Brain microvascular endothelial cell (primary cell): ENCODE measurements around the gene CTNNA3.

Source experiments
- DNase-seq: peaks from one replicate; pipeline ENCODE4 v3.0.0-alpha.2; 2020
- H3K27ac ChIP-seq: fragments of 250-450 bp; sonication (Bioruptor Pico); 2 replicates; pipeline ENCODE4 v1.5.1; 2020; ENCODE audit warnings: mild to moderate bottlenecking, moderate library complexity
- H3K27me3 ChIP-seq: fragments of 250-450 bp; sonication (Bioruptor Pico); replicated peaks from 2 replicates; pipeline ENCODE4 v1.5.1; 2020; ENCODE audit warnings: mild to moderate bottlenecking
- H3K36me3 ChIP-seq: fragments of 250-450 bp; sonication (Bioruptor Pico); replicated peaks from 2 replicates; pipeline ENCODE4 v1.5.1; 2020; ENCODE audit warnings: mild to moderate bottlenecking
- H3K4me3 ChIP-seq: 2 replicates; pipeline ENCODE4 v1.5.1; 2011; ENCODE audit warnings: low read depth, mild to moderate bottlenecking, control low read depth, low read length, moderate library complexity
- in situ Hi-C: cut with HindIII; loops from 2 replicates; pipeline ENCODE4 v1.10.0; 2017; ENCODE audit warnings: low sequenced_read_pairs, low pct_ligation_motif_present
- TF ChIP-seq, protein P1 (sequence below): IDR thresholded peaks from 2 replicates; pipeline ENCODE4 v1.5.1; 2011; ENCODE audit warnings: low read depth, mild to moderate bottlenecking, moderate library complexity, low read length, control low read depth, inconsistent platforms; ENCODE audit errors: missing control alignments

The CTNNA3 gene

DNA sequence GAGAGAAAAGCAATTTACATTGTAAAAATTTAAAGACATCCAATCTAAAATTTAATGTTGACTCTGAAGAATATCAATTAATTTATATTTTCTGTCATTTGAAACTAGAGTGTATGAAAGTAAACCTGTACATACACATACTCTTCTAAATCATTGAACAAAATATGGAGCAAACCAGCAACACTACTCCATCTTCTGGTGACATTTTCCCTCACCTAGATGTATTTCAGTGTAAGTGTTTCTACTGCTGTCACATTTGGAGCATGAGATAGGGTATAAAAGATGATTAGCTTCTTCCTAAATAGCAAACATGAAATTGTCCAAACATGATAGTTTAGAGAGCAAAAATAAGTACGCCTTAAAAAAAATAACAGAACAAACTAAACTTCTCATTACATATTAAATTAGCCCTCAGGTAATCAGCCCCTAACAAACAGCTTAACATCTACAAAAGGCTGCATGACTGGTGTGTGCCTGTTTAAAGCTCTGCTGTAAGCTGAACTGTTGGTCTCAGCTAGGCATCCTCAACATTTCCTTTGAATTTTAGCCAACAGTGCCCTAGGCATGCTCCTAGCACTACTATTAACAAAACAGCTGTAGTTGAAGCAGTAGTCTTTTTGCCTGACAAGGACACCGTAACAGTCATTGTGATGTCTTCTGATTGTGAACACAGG, 189.8 kb downstream of the CTNNA3 start:
- H3K27ac ChIP-seq: no peak overlapping the region
- H3K27me3 ChIP-seq: no peaks in the 10 kb centered on the region
- no peaks in the 10 kb centered on the region for H3K36me3 ChIP-seq
- no peak overlapping the region for H3K4me3 ChIP-seq
- no peak for DNase-seq
- TF ChIP-seq, protein P1, sequence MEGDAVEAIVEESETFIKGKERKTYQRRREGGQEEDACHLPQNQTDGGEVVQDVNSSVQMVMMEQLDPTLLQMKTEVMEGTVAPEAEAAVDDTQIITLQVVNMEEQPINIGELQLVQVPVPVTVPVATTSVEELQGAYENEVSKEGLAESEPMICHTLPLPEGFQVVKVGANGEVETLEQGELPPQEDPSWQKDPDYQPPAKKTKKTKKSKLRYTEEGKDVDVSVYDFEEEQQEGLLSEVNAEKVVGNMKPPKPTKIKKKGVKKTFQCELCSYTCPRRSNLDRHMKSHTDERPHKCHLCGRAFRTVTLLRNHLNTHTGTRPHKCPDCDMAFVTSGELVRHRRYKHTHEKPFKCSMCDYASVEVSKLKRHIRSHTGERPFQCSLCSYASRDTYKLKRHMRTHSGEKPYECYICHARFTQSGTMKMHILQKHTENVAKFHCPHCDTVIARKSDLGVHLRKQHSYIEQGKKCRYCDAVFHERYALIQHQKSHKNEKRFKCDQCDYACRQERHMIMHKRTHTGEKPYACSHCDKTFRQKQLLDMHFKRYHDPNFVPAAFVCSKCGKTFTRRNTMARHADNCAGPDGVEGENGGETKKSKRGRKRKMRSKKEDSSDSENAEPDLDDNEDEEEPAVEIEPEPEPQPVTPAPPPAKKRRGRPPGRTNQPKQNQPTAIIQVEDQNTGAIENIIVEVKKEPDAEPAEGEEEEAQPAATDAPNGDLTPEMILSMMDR: no peak
- in situ Hi-C loops: no loop called here

DNA sequence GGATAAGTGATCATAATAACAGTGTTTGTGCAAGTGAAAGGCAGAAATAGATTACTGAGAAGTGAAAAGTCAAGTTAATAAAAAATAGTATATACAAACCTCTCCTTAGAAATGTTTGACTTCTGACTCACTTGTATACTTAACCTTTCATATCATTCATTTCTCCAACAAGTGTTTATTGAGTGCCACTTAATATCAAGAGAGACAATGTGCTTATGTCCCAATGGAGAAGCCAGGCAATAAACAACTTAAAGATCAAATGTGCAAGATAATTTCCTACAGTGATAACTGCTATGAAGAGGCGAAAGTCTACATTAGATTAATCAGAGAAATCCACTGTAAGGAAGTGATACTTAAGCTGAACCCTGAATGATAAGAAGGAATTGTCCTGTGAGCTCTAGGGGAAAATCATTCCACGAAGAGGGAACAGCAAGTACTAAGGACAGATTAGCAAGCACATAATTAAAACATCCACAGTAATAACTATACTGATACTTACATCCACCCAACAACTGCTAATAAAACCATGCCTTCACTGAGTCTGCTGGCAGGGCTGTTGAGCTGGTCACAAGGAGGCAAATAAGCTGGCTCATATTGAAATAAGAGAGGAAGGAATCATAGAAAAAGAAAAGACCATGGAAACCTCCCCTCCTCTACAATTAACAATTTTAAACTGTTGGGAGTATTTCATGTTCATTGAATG, 203.5 kb downstream of the CTNNA3 start:
- Histone ChIP-seq H3K27ac (no peak overlapping the region), H3K36me3 (no peaks in the 10 kb centered on the region), H3K27me3 (no peaks in the 10 kb centered on the region), H3K4me3 (no peak overlapping the region)
- no peak for DNase-seq
- TF ChIP-seq, protein P1: no peak
- in situ Hi-C loops: no loop called here

DNA sequence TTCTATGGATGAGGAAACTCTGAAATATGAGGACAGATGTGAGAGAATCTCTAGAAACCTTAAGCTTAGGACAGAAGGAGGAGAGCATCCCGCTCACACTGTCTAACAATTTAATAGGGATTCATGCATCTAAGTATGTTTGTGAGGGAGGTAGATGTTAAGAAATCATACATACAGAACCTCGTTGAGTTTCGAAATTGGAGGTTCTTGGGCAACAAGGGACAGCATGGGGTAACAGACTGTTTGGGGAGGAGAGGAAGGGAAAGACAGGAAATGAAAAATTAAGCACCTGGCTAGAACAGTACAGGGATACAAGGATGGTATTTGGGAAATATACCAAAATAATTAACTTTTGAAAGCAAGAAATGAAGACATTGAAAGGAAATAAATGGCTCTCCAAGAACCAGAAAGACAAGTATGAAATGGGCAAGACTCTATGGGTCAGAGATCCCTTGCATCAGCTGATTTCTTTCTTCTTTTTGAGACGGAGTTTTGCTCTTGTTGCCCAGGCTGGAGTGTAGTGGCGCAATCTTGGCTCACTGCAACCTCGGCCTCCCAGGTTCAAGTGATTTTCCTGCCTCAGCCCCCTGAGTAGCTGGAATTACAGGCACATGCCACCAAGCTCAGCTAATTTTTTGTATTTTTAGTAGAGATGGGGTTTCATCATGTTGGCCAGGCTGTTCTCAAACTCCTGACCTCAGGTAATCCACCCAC, 207.9 kb downstream of the CTNNA3 start:
- DNase-seq: no peak

DNA sequence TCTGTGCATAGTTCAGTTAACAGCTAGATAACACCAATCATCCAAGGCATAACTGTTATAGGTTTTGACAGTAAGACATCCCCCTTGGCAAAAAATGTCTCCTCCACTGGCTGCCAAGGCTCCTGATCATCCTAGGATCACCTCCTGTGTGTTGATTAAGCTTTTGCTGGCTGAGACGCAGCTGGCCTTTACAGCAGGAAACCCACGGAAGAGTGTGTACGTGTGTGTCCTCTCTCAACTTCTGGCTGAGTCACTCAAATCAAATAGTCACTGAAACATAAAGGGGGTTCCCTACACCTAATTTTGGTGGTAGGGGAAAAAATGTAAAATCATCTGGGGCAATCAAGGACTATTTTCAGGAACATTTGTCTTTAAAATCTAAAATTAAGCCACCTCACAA, 208.8 kb downstream of the CTNNA3 start:
- Histone ChIP-seq H3K27ac (no peak overlapping the region), H3K4me3 (no peak overlapping the region), H3K27me3 (no peaks in the 10 kb centered on the region), H3K36me3 (no peaks in the 10 kb centered on the region)
- TF ChIP-seq, protein P1: no peak
- in situ Hi-C loops: no loop called here
- DNase-seq: no peak

More for the DNA sequence above, 207.9 kb downstream of the CTNNA3 start:
- TF ChIP-seq, protein P1: no peak
- in situ Hi-C loops: no loop called here
- Histone ChIP-seq H3K27ac (no peak overlapping the region), H3K27me3 (no peaks in the 10 kb centered on the region), H3K36me3 (no peaks in the 10 kb centered on the region), H3K4me3 (no peak overlapping the region)

DNA sequence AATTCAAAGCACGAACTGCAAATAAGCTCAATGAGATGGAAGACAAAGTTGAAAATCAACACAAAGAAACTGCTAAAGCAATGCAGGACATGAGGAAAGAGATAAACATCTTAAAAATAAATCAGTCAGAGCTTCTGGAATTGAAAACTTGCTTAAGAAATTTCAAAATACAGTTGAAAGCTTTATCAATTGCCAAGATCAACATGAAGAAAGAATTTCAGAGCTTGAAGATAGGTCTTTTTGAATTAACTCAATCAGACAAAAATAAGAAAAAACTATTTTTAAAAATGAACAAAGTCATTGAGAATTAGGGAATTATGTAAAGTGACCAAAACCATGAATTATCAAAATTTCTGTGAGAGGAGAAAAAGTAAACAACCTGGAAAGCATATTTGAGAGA, 218.1 kb downstream of the CTNNA3 start:
- TF ChIP-seq, protein P1: no peak
- no peak for DNase-seq
- in situ Hi-C loops: no loop called here
- Histone ChIP-seq H3K36me3 (no peaks in the 10 kb centered on the region), H3K27ac (no peak overlapping the region), H3K4me3 (no peak overlapping the region), H3K27me3 (no peaks in the 10 kb centered on the region)
